ENCODE data around the gene CDC25A.

DNA sequence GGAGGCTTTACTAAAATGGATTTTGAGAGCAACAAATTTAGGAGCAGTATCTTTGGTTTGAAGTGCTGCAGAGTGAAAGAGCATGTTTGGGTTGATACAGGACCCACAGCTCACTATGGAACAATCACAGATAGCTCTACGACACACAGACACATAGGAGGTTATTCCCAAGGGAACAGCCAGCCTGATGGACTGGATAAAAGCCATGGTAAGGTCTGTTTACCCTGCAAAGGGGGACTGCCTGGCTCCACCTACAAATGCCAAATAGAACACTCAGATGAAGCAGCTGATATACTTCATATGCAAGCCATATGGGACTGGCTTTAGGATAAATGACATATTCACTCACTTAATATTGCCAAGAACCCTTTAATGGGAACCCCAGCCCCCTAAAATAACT, 75.4 kb downstream of the CDC25A start:
- TF ChIP-seq, protein P1, sequence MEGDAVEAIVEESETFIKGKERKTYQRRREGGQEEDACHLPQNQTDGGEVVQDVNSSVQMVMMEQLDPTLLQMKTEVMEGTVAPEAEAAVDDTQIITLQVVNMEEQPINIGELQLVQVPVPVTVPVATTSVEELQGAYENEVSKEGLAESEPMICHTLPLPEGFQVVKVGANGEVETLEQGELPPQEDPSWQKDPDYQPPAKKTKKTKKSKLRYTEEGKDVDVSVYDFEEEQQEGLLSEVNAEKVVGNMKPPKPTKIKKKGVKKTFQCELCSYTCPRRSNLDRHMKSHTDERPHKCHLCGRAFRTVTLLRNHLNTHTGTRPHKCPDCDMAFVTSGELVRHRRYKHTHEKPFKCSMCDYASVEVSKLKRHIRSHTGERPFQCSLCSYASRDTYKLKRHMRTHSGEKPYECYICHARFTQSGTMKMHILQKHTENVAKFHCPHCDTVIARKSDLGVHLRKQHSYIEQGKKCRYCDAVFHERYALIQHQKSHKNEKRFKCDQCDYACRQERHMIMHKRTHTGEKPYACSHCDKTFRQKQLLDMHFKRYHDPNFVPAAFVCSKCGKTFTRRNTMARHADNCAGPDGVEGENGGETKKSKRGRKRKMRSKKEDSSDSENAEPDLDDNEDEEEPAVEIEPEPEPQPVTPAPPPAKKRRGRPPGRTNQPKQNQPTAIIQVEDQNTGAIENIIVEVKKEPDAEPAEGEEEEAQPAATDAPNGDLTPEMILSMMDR (conservative IDR thresholded peaks at IDR 0.05; ENCODE audit: low read depth in 2 of 2), result no peak
- no peak for TF ChIP-seq REST (IDR thresholded peaks at IDR 0.05; ENCODE audit: unreplicated experiment)
- no peak for TF ChIP-seq POLR2AphosphoS5 (IDR thresholded peaks at IDR 0.05; ENCODE audit: low read depth)
- TF ChIP-seq EZH2 (IDR thresholded peaks at IDR 0.05; ENCODE audit: low read depth, unreplicated experiment), result no peak
- TF ChIP-seq EZH2phosphoT487 (IDR thresholded peaks at IDR 0.05; ENCODE audit: unreplicated experiment), result no peak

Data from GM23338 (cell line).